WI38 (cell line): ENCODE measurements around the gene NDRG4.

Source experiments
- H3K4me3 ChIP-seq: 2 replicates; pipeline ENCODE4 v1.5.1; 2011; ENCODE audit warnings: low read depth, mild to moderate bottlenecking, control low read depth, low read length
- CTCF ChIP-seq: IDR thresholded peaks from 2 replicates; pipeline ENCODE4 v1.5.1; 2012; ENCODE audit warnings: low read depth, mild to moderate bottlenecking, control low read depth, low read length

The NDRG4 gene

GRCh38 chr16:58476791-58477190 lies 23.2 kb upstream of the NDRG4 start:
- TF ChIP-seq CTCF, result no peak
- H3K4me3 ChIP-seq, result no peak overlapping the region

GRCh38 chr16:58478427-58478826 lies 21.5 kb upstream of the NDRG4 start:
- no peak overlapping the region for H3K4me3 ChIP-seq
- TF ChIP-seq CTCF, result no peak

GRCh38 chr16:58481226-58481869 lies 18.6 kb upstream of the NDRG4 start:
- no peak for TF ChIP-seq CTCF

GRCh38 chr16:58481931-58482330 lies 18.0 kb upstream of the NDRG4 start:
- H3K4me3 ChIP-seq, result no peak overlapping the region
- TF ChIP-seq CTCF, result no peak

More at GRCh38 chr16:58481226-58481869, 18.6 kb upstream of the NDRG4 start:
- H3K4me3 ChIP-seq, result no peak overlapping the region

GRCh38 chr16:58485184-58485887 lies 14.6 kb upstream of the NDRG4 start:
- TF ChIP-seq CTCF, result no peak
- H3K4me3 ChIP-seq, result no peak overlapping the region

- peak; percentile 81 for TF ChIP-seq CTCF
- no peak overlapping the region for H3K4me3 ChIP-seq
Observed at GRCh38 chr16:58487566-58488351, 12.2 kb upstream of the NDRG4 start.

- no peak overlapping the region for H3K4me3 ChIP-seq
- TF ChIP-seq CTCF, result no peak
Observed at GRCh38 chr16:58488531-58488930, 11.4 kb upstream of the NDRG4 start.
